Motor neuron (in vitro differentiated cells): ENCODE measurements around the gene NAIF1. TPM values are rescaled to one million over a fixed set of nuclear protein-coding genes. Genes with fewer than 3 reads are reported as not detected.
"Not testable (repeated sequence)": the region's sequence is repeated elsewhere in the genome, so short reads cannot be mapped to it uniquely, and the experiment has no call there.

Experiments
- ATAC-seq, 8 experiments: fragments of 200-7000 bp; cut with Tn5 transposase; replicated peaks in 6 of 8; 2 replicates each; pipeline ENCODE4 v1.8.0; 2021; ENCODE audit warnings: mild to moderate bottlenecking in 8 of 8, moderate library complexity in 8 of 8
- H3K27ac ChIP-seq, 2 donors: fragments of 250-450 bp; sonication (Bioruptor Pico); 2 replicates each; pipeline ENCODE4 v1.9.0; 2021; ENCODE audit warnings: antibody characterized with exemption in 2 of 2, mild to moderate bottlenecking in 2 of 2, moderate library complexity in 1 of 2
- H3K4me1 ChIP-seq, 2 donors: fragments of 250-450 bp; sonication (Bioruptor Pico); replicated peaks in 1 of 2; 2 replicates each; pipeline ENCODE4 v1.6.1; 2021; ENCODE audit warnings: antibody characterized with exemption in 2 of 2, mild to moderate bottlenecking in 2 of 2, moderate library complexity in 1 of 2
- H3K4me3 ChIP-seq, 5 donors: fragments of 250-450 bp; sonication (Bioruptor Pico); 2 replicates each; pipeline ENCODE4 v1.9.0; 2021; ENCODE audit warnings: antibody characterized with exemption in 5 of 5, mild to moderate bottlenecking in 5 of 5, moderate library complexity in 4 of 5
- WGBS, 10 experiments: fragments of 450-650 bp; shearing (Covaris generic); methylation state at CpG; one replicate each; pipeline ENCODE4 v1.0.0; 2022; 5-methylcytosine and 5-hydroxymethylcytosine counted together
- in situ Hi-C, 9 experiments: fragments of 400-800 bp; cut with MboI; loops; one replicate each; pipeline ENCODE4 v1.15.0; 2021; ENCODE audit warnings: low sequenced_read_pairs in 9 of 9, low pct_unique_long_range_greater_than_20kb in 2 of 9; ENCODE audit not compliant: unreplicated experiment in 9 of 9
- total RNA-seq, 8 experiments: library from RNA; unstranded; fragments of 300-600 nt; gene quantifications; 2 replicates each; pipeline versions ENCODE4 v1.2.3 to v1.2.4, GENCODE V29; 2022

NAIF1 gene
- total RNA-seq, 8 experiments from 2014 or later, result 6.4 to 9.0 (median 8.0) TPM

DNA sequence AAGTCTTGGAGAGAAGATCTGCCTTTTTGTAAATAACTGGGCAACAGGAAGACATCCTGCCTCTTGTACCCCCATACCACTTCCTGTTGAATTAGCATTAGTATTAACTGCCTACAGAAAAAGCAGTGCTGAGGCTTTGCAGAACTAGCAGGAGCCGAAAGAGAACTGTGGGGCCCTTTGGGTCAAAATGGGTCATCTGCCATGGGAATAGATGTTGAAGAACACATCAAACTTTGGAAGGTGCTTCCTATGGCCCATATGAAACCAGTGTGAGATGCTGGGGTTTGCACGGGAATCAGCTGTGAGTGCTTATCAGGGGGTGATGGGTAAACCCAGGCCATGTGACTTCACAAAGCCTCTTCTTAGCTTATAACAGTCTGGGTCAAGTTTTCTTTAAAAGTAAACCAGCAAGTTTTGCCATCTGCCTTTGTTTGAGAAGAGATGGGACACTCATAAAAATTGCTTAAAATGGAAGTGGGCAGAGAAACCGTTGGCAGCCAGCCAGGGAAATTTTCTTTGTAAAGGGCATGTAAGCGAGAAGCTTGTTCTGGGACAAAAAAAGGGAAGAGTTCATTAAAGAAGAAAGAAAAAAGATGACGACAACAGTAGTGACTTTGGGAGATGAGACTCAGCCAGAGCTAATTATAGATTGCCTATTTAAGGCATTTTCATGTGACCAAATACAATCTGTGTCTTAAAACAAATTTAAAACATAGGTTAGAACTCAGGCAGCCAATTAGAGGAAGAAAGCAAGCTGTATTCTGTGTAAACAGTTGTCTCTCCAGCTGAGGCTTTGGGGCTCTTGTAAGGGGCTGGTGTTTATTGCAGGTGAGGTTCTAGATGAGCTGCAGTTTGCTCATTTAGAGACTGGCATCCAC is 5.3 kb upstream of the NAIF1 start:
- ATAC-seq, result no peak
- no peak overlapping the region for H3K4me3 ChIP-seq
- WGBS, 10 experiments, result 6 to 29% (median 13%) methylated on average over 1 to 4 of the region's 5 CpGs; no CpG with 5 or more reads in 1 of the 10 experiments
- H3K27ac ChIP-seq, result peak overlapping the region in 1 of 2 donors; percentile 2
- in situ Hi-C loops, result no loop called here
- peaks cover 15 to 19% of the 10 kb centered on the region in 2 donors for H3K4me1 ChIP-seq

DNA sequence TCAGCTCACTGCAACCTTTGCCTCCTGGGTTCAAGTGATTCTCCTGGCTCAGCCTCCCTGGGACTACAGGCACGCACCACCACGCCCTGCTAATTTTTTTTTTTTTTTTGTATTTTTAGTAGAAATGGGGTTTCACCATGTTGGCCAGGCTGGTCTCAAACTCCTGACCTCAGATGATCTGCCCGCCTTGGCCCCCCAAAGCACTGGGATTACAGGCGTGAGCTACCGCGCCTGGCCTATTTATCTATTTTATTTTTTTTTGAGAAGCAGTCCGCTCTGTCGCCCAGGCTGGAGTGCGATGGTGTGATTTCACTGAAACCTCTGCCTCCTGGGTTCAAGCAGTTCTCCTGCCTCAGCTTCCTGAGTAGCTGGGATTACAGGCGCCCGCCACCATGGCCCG is 4.4 kb upstream of the NAIF1 start:
- peaks cover 20 to 24% of the 10 kb centered on the region in 2 donors for H3K4me1 ChIP-seq
- ATAC-seq, H3K4me3 ChIP-seq, in situ Hi-C loops, H3K27ac ChIP-seq: not testable (repeated sequence)
- 53 to 100% (median 94%) methylated on average over 2 to 11 of the region's 12 CpGs; no CpG with 5 or more reads in 4 of the 10 experiments for WGBS, 10 experiments

DNA sequence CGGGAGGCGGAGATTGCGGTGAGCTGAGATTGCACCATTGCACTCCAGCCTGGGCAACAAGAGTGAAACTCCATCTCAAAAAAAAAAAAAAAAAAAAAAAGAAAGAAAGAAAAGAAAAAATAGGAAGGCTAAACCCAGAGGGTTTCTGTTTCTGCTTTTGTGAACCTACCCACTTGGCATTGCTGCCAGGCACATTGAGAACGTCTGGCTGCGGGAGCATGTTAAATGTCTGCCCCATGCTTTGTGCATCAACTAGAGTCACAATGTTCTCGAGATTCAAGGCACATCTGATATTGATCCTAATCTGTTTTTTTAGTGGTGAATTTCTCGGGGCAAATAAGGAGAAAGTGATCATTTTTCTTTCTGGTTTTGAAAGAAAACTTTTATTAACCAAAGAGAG is 3.8 kb upstream of the NAIF1 start:
- in situ Hi-C loops, result no loop called here
- H3K27ac ChIP-seq, result no peak overlapping the region
- no peak overlapping the region for H3K4me3 ChIP-seq
- WGBS, 10 experiments, result 23 to 96% (median 85%) methylated on average over 4 to 7 of the region's 7 CpGs; no CpG with 5 or more reads in 2 of the 10 experiments
- H3K4me1 ChIP-seq, result peaks cover 25 to 30% of the 10 kb centered on the region in 2 donors
- ATAC-seq, result no peak

DNA sequence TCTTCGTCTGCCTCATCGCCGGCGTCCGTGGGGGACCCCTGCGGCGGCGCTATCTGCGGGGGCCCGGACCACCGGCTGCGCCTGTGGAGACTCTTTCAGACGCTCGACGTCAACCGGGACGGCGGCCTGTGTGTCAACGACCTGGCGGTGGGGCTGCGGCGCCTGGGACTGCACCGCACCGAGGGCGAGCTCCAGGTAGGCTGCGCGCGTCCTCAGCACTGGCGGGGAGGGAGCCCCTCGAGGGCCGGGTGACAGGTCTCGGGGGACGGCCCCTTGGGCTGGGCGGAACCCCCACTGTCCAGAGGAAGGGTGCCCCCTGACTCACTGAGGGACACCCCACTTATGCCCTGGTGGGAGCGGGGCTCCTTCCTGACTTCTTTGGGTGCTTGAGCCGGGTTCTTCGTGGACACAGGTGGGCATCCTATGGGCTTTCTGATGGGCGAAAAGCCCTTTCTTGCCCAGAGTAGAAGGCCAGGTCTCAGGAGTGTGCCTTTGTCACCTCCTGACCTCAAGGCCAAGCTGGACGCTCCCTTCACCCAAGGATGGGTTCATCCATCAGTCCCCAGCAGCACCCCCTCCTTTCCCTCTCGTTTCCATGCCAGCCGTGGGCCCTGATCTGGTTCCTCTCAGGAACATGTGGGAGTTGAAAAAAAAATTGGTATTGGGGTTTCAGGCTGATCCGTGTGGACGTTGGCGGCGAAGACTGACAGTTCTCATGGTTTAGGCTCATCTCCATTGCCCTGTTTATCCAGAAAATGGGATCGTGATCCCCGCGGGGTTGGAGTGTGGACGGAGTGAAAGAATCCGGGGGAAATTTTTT is 1.5 kb upstream of the NAIF1 start:
- H3K27ac ChIP-seq, result peak overlapping the region; percentile 57 to 61
- peak; percentile 0 to 12 (median 6) for ATAC-seq
- in situ Hi-C loops, result no loop called here
- WGBS, 10 experiments, result 0 to 3% (median 1%) methylated on average over 1 to 10 of the region's 50 CpGs; no CpG with 5 or more reads in 4 of the 10 experiments
- H3K4me3 ChIP-seq, result peak overlapping the region; percentile 58 to 80 (median 72)
- peaks cover 25 to 33% of the 10 kb centered on the region in 2 donors for H3K4me1 ChIP-seq

DNA sequence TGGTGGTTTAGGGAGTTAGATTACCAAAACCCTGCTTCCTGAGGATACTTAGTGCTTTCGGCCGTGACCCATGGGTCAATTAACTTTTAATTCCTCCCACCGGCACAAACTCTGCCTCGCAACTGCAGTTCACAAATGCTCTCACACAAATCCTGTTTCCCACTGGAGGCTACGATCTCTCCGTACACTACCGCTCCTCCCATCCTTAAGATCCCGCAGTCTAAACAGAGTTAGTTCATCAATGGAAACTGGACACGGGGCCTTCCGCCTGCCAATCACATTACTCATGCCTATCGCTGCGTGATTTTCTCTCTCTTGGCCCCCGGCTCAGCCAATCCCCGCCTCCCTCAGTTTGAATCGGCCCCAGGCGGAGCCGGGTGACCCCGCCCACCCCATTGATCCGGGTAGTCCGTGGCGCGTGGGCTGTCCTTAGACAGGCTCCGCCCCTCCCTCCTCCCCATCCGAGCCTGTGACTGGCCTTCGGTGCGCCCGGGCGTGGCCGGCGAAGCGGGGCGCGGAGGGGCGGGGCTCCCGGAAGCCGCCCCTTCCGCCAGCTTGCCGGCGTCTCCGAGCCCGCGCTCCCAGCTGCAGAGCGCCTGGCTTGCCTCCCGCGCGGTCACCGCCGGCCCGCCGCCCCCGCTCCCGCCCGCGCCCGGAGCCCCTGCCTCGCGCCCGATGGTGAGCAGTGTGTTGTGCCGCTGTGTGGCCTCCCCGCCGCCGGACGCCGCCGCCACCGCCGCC is 695 bp upstream of the NAIF1 start, which contains the start of gene SLC25A25:
TSS of gene SLC25A25 (plus strand) at position 588 of the 741 bp plus-strand sequence. CDS start at position 676, 88 bp downstream.
- H3K27ac ChIP-seq, result peak within 1 kb of the TSS; percentile 97 to 98
- H3K4me3 ChIP-seq, result peak within 1 kb of the TSS; percentile 58 to 80 (median 72)
- in situ Hi-C loops, result no loop called here
- peak; percentile 76 to 85 (median 82) for ATAC-seq
- peaks cover 19 to 27% of the 10 kb centered on the region in 2 donors for H3K4me1 ChIP-seq
- WGBS, 10 experiments, result 0 to 3% (median 0%) methylated on average over 1 to 8 of the region's 67 CpGs; no CpG with 5 or more reads in 2 of the 10 experiments

DNA sequence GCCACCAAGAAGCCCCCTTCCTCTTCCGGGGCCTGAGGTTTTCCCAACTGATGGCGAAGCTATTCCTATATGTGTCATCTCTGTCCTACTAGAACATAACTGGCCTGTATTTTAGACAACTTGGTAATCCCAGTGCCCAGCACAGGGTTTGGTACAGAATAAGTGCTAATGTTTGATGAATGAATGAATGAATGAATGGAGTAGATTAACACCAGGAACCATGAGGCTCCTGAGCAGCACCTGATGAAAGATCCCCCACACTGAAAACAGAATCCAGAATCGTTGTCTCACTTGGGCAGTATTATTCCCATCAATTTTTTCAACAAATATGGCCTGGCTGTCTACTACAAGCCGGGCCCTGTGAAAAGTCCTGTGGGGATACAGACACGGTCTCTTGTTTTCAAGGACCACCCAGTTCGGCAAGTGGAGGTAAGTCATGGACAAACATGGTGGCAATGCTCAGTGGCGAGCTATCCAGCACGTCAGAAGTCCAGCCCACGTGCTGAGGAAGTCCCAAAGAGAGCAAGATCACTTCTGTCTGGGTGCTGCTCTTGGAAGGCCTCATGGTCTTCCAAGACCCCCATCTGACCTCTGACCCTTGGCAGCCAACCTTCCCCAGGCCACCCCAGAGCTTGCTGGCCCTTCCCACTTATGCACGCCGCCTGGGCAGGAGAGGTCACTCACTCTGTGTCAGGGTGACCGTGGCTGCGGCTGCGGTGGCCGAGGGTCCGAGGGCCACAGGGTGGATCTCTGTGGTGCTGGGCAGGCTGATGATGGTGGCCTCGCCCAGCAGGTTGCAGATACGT is 1.0 kb downstream of the NAIF1 start:
- ATAC-seq, result no peak
- peak overlapping the region in 1 of 2 donors; percentile 82 for H3K27ac ChIP-seq
- peak overlapping the region in 2 of 5 donors; percentile 17 to 28 for H3K4me3 ChIP-seq
- H3K4me1 ChIP-seq, result peaks cover 10 to 20% of the 10 kb centered on the region in 2 donors
- in situ Hi-C loops, result no loop called here
- 80 to 100% (median 92%) methylated on average over 1 to 7 of the region's 18 CpGs for WGBS, 10 experiments

DNA sequence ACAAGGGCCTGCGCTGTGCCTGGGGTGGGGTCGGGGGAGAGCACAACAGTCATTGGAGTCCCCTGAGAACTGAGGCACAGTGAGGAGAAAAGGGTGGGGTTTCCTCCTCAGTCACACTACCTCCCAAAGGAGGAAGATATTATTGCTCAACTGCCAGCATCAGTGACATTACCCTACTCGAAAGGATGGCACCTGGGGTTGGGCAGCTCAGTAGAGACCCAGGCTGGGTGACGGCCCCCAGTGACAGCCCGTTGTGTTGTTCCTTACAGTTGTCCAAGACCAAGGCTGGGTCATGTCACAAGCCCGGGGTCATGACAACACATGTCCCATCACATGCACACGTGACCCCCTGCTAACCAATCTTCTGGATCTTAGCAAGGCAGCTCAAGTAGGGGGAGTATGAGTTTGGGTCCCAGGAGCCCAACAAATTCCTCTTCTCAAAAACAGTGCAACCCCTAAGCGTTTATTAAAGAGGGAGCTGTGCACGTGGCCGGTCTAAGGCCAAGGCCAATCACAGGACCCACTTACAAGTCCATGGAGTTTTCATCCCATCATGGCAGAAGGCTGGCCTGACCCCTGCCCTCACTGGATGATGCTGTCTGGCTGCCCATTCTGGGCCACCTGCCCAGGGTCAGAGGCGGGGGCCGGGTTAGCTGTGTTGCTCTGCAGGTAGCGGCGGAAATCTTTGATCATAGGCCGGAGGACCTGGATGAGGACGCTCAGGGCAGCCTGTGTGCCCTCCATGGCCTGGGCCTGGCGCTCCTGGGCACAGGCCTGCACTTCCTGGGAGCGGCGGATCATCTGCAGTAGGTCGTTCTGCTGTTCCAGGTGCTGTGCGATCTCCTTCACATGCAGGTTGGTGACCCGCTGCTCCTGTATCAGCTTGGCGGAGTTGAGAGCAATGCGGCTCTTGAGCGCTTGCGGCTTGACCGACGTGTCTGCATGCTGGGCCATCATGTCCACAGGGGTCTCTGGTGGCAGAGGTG is 4.0 kb downstream of the NAIF1 start:
- WGBS, 10 experiments, result 70 to 100% (median 91%) methylated on average over 1 to 10 of the region's 28 CpGs; no CpG with 5 or more reads in 5 of the 10 experiments
- in situ Hi-C loops, result no loop called here
- no peak for ATAC-seq
- Histone ChIP-seq H3K27ac (no peak overlapping the region), H3K4me3 (no peak overlapping the region), H3K4me1 (peaks cover 10 to 14% of the 10 kb centered on the region in 2 donors)

DNA sequence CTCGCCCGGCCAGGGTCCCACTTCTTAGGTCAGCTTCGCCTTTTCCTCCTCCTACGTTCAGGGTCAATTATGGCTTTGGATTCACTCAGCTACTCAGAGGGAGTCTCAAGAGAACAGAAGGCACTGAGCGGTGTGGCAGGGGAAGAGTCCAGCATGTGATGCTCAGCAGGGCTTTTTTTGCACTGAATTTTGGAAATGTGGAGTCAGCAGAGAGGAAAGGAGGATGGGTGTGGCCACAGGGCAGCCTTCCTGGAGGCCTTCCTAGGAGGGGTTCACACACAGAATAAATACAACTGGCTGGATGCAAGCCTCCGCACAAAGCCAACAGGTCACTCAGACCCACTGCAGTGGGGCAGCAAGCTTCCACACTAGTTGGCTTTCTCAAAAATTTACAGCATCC is 4.8 kb downstream of the NAIF1 start:
- H3K27ac ChIP-seq, result no peak overlapping the region
- H3K4me1 ChIP-seq, result peaks cover 10 to 18% of the 10 kb centered on the region in 2 donors
- ATAC-seq, result no peak
- WGBS, 10 experiments, result 54 to 100% (median 80%) methylated on average over 1 to 3 of the region's 6 CpGs; no CpG with 5 or more reads in 3 of the 10 experiments
- in situ Hi-C loops, result no loop called here
- no peak overlapping the region for H3K4me3 ChIP-seq

DNA sequence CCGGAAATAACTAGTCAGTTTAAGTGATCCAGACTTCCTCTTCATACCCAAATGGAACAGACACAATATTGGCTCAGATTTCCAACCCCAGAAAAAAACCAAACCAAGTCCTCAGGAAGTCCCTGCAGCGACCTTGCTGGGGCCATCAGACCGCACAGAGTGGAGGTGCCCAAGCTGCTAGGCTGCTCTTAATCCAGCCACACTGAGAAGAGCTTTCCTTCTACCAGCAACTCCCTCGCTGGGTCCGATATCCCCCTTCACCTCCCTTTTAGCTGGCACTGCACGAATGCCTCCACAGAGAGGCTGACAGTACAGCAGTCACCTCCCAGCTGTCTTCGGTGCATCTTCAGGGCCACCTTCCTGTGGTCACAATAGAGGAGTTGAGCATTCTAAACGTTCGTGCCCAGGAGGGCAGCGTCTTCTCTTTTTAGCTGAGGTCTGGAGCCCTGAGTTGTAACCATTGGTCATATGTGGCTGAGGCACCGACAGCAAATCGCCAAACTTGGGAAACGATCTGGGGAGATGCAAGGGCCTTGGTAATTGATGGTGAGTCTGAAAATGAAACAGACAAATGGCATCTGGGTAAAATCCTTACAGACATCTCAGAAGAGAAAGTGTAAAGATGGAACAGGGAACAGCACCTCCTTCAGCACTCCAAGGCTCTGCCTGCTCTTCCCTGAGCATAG is 5.7 kb downstream of the NAIF1 start:
- in situ Hi-C loops, result no loop called here
- 60 to 100% (median 73%) methylated on average over 1 to 11 of the region's 13 CpGs; no CpG with 5 or more reads in 1 of the 10 experiments for WGBS, 10 experiments
- Histone ChIP-seq H3K4me1 (peaks cover 8 to 17% of the 10 kb centered on the region in 2 donors), H3K27ac (no peak overlapping the region), H3K4me3 (no peak overlapping the region)
- no peak for ATAC-seq

DNA sequence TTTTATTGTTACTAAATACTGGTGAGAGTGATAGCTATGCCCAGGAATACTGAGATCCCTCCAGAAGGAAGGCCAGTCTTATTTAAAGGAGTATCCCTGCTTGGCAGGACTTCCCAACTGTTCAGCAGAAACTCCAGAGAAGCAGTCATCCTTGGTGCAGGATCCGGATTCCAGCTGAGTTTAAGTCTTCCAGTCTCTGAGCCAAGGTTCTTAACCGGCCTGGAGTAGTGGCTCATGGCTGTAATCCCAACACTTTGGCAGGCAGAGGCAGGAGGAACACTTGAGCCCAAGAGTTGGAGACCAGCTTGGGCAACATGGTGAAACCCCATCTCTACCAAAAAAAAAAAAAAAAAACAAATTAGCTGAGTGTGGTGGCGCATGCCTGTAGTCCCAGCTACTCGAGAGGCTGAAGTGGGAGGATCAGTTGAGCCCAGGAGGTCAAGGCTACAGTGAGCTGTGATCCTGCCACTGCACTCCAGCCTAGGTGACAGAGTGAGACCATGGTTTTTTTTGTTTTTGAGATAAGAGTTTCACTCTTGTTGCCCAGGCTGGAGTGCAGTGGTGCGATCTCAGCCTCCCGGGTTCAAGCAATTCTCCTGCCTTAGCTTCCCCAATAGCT is 7.6 kb downstream of the NAIF1 start:
- Histone ChIP-seq H3K4me1 (peaks cover 15% of the 10 kb centered on the region in 2 donors), H3K27ac (no peak overlapping the region), H3K4me3 (no peak overlapping the region)
- WGBS, 10 experiments, result 33 to 100% (median 86%) methylated on average over 2 to 6 of the region's 6 CpGs; no CpG with 5 or more reads in 2 of the 10 experiments
- ATAC-seq, result no peak
- in situ Hi-C loops, result no loop called here
